GM10266 (cell line): ENCODE measurements around the gene MED12L.

Source experiments
- DNase-seq: peaks from one replicate; pipeline ENCODE4 v3.0.0; 2012; ENCODE audit errors: extremely low spot score
- CTCF ChIP-seq: IDR thresholded peaks from 2 replicates; pipeline ENCODE4 v1.5.1; 2012; ENCODE audit warnings: mild to moderate bottlenecking, low read depth; ENCODE audit not compliant: control insufficient read depth, insufficient read depth; ENCODE audit errors: missing control alignments

Gene MED12L

GRCh38 chr3:151107701-151108100, 22.2 kb downstream of the MED12L start:
- no peak for TF ChIP-seq CTCF
- DNase-seq = no peak

- no peak for DNase-seq
- TF ChIP-seq CTCF = no peak
Measured at GRCh38 chr3:151109286-151109800, 23.9 kb downstream of the MED12L start.

DNA sequence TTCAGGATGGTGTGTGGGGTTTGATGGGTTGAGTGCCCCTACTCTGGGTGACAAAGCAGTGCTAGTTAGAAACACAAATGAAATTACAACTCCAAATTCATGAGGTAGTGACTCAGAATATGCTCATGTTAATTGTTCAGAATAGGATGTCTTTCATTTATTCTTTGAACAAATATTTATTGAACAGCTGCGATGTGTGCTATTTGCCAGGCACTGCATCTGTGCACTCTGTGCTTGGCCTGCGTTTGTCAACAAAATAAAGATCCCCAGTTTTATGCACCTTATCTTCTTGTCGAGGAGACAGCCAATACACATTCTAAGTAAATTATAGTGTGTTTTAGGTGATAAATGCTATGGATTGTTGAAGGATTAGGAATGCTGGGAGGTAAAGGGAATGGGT, 27.3 kb downstream of the MED12L start:
- no peak for DNase-seq
- no peak for TF ChIP-seq CTCF

DNA sequence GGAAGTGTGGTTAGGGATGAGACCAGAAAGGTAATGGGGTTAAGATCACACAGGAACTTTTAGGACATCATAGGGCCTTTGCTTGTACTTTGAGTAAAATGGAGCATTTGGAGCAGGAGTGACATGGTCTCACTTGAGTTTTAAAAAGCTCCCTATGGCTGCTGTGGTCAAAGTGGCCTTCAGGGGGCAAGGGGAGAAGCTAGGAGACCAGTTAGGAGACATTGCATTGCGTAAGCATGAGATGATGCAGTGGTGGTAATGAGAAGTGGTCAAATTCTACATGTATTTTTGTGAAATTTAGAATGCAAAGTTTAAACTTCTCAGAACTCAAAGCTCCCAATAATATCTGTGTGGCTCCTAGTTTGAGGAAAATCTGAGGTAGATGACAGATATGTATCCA, 27.9 kb downstream of the MED12L start:
- TF ChIP-seq CTCF = no peak
- no peak for DNase-seq

DNA sequence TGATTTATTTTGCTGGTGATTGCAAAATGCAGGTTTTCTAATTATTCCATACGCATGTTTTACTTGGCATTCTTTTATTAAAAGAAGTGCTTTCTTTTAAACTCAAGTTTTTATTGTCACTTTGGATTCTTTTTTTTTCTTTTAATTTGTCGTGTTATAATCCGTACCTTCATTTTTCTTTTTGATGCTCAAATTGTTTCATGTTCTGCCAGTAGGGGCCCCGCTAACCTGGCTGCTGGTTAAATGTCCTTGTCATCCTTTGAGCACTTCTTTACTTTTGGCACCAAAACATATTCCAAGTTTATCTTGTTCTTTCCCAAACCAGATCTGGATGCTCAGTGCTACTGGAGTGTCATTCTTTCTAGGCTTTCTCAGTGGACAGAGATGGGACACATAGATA, 31.6 kb downstream of the MED12L start:
- DNase-seq = no peak
- TF ChIP-seq CTCF = no peak

DNA sequence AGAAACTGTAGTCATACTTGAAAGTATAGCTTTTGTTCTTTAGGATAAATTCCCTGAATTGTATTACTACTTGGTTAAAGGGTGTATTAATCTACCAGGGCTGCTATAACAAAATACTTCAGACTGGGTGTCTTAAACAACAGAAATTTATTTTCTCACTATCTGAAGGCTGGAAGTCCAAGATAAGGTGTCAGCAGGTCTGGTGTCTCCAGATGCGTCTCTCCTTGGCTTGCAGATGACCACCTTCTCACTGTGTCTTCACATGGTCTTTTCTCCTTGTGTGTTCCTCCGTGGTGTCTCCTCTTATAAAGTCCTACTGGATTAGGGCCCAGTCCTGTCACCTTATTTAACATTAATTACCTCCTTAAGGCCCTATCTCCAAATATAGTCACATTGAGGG, 33.7 kb downstream of the MED12L start:
- DNase-seq = no peak
- no peak for TF ChIP-seq CTCF

- TF ChIP-seq CTCF = no peak
- no peak for DNase-seq
Measured at GRCh38 chr3:151120409-151120808, 34.9 kb downstream of the MED12L start.

- TF ChIP-seq CTCF = no peak
- DNase-seq = no peak
Measured at GRCh38 chr3:151121016-151121415, 35.6 kb downstream of the MED12L start.
